Measurements from ENCODE around the gene BSN.

Gene BSN

GRCh38 chr3:49530701-49531100, 23.6 kb upstream of the BSN start:
- no peak overlapping the region for H3K9ac ChIP-seq (ENCODE audit: low read depth, low read length)
- no peaks in the 10 kb centered on the region for H3K9me3 ChIP-seq (ENCODE audit: control insufficient read depth, insufficient read depth, low read length)
- no peaks in the 10 kb centered on the region for H3K4me1 ChIP-seq (ENCODE audit: insufficient read depth, low read length)
- peaks cover 8% of the 10 kb centered on the region; the same call in 1 of the 2 replicates for H3K36me3 ChIP-seq (ENCODE audit: insufficient read depth, low read length)

- Histone ChIP-seq H3K9me3 (ENCODE audit: control insufficient read depth, insufficient read depth, low read length) (no peaks in the 10 kb centered on the region), H3K4me1 (ENCODE audit: insufficient read depth, low read length) (0 out of 2 replicates have a peak, but pooled peaks cover 4% of the 10 kb centered on the region), H3K9ac (ENCODE audit: low read depth, low read length) (no peak overlapping the region), H3K36me3 (ENCODE audit: insufficient read depth, low read length) (peaks cover 8% of the 10 kb centered on the region; the same call in 1 of the 2 replicates)
These were observed 23.1 kb upstream of the BSN start for GRCh38 chr3:49531218-49531617.

GRCh38 chr3:49531715-49532114, 22.6 kb upstream of the BSN start:
- Histone ChIP-seq H3K36me3 (ENCODE audit: insufficient read depth, low read length) (peaks cover 8% of the 10 kb centered on the region; the same call in 1 of the 2 replicates), H3K9me3 (ENCODE audit: control insufficient read depth, insufficient read depth, low read length) (no peaks in the 10 kb centered on the region), H3K4me1 (ENCODE audit: insufficient read depth, low read length) (peaks cover 9% of the 10 kb centered on the region; the same call in 1 of the 2 replicates), H3K9ac (ENCODE audit: low read depth, low read length) (no peak overlapping the region)

- peaks cover 8% of the 10 kb centered on the region; the same call in 1 of the 2 replicates for H3K36me3 ChIP-seq (ENCODE audit: insufficient read depth, low read length)
- H3K4me1 ChIP-seq (ENCODE audit: insufficient read depth, low read length) = peaks cover 10% of the 10 kb centered on the region; the same call in 1 of the 2 replicates
- no peak overlapping the region for H3K9ac ChIP-seq (ENCODE audit: low read depth, low read length)
- H3K9me3 ChIP-seq (ENCODE audit: control insufficient read depth, insufficient read depth, low read length) = no peaks in the 10 kb centered on the region
These were observed 21.2 kb upstream of the BSN start for GRCh38 chr3:49533031-49533430.

GRCh38 chr3:49533786-49534519, 20.3 kb upstream of the BSN start:
- peaks cover 8% of the 10 kb centered on the region; the same call in 1 of the 2 replicates for H3K36me3 ChIP-seq (ENCODE audit: insufficient read depth, low read length)
- H3K9me3 ChIP-seq (ENCODE audit: control insufficient read depth, insufficient read depth, low read length) = no peaks in the 10 kb centered on the region
- H3K9ac ChIP-seq (ENCODE audit: low read depth, low read length) = no peak overlapping the region

GRCh38 chr3:49534581-49535441, 19.5 kb upstream of the BSN start:
- Histone ChIP-seq H3K4me1 (ENCODE audit: insufficient read depth, low read length) (peaks cover 10% of the 10 kb centered on the region; the same call in 1 of the 2 replicates), H3K9me3 (ENCODE audit: control insufficient read depth, insufficient read depth, low read length) (no peaks in the 10 kb centered on the region), H3K9ac (ENCODE audit: low read depth, low read length) (no peak overlapping the region), H3K36me3 (ENCODE audit: insufficient read depth, low read length) (peaks cover 8% of the 10 kb centered on the region; the same call in 1 of the 2 replicates)

More at GRCh38 chr3:49533786-49534519, 20.3 kb upstream of the BSN start:
- H3K4me1 ChIP-seq (ENCODE audit: insufficient read depth, low read length) = peaks cover 10% of the 10 kb centered on the region; the same call in 1 of the 2 replicates

GRCh38 chr3:49535971-49536874, 18.1 kb upstream of the BSN start:
- Histone ChIP-seq H3K9me3 (ENCODE audit: control insufficient read depth, insufficient read depth, low read length) (no peaks in the 10 kb centered on the region), H3K9ac (ENCODE audit: low read depth, low read length) (no peak overlapping the region), H3K36me3 (ENCODE audit: insufficient read depth, low read length) (peaks cover 5% of the 10 kb centered on the region; the same call in 1 of the 2 replicates), H3K4me1 (ENCODE audit: insufficient read depth, low read length) (peaks cover 10% of the 10 kb centered on the region; the same call in 1 of the 2 replicates)

GRCh38 chr3:49536875-49537533, 17.3 kb upstream of the BSN start:
- Histone ChIP-seq H3K4me1 (ENCODE audit: insufficient read depth, low read length) (peaks cover 10% of the 10 kb centered on the region; the same call in 1 of the 2 replicates), H3K36me3 (ENCODE audit: insufficient read depth, low read length) (0 out of 2 replicates have a peak, but pooled peaks cover 1% of the 10 kb centered on the region), H3K9ac (ENCODE audit: low read depth, low read length) (no peak overlapping the region), H3K9me3 (ENCODE audit: control insufficient read depth, insufficient read depth, low read length) (no peaks in the 10 kb centered on the region)

- H3K9ac ChIP-seq (ENCODE audit: low read depth, low read length) = peak overlapping the region; percentile 62
- peaks cover 10% of the 10 kb centered on the region; the same call in 1 of the 2 replicates for H3K4me1 ChIP-seq (ENCODE audit: insufficient read depth, low read length)
- H3K9me3 ChIP-seq (ENCODE audit: control insufficient read depth, insufficient read depth, low read length) = no peaks in the 10 kb centered on the region; the same call in 1 of the 2 replicates
- H3K36me3 ChIP-seq (ENCODE audit: insufficient read depth, low read length) = no peaks in the 10 kb centered on the region
These were observed 14.4 kb upstream of the BSN start for GRCh38 chr3:49539659-49540560.

GRCh38 chr3:49552087-49552486, 2.2 kb upstream of the BSN start:
- Histone ChIP-seq H3K9me3 (ENCODE audit: control insufficient read depth, insufficient read depth, low read length) (no peaks in the 10 kb centered on the region), H3K9ac (ENCODE audit: low read depth, low read length) (no peak overlapping the region), H3K36me3 (ENCODE audit: insufficient read depth, low read length) (no peaks in the 10 kb centered on the region), H3K4me1 (ENCODE audit: insufficient read depth, low read length) (peaks cover 9% of the 10 kb centered on the region)

GRCh38 chr3:49553324-49553691, 969 bp upstream of the BSN start:
- Histone ChIP-seq H3K36me3 (ENCODE audit: insufficient read depth, low read length) (no peaks in the 10 kb centered on the region), H3K4me1 (ENCODE audit: insufficient read depth, low read length) (peaks cover 9% of the 10 kb centered on the region; the same call in 1 of the 2 replicates), H3K9ac (ENCODE audit: low read depth, low read length) (peak overlapping the region; percentile 84), H3K9me3 (ENCODE audit: control insufficient read depth, insufficient read depth, low read length) (no peaks in the 10 kb centered on the region)

GRCh38 chr3:49554633-49555265, 472 bp downstream of the BSN start:
- H3K9me3 ChIP-seq (ENCODE audit: control insufficient read depth, insufficient read depth, low read length) = no peaks in the 10 kb centered on the region
- peak overlapping the region; percentile 59; the same call in 1 of the 2 replicates for H3K9ac ChIP-seq (ENCODE audit: low read depth, low read length)

More at GRCh38 chr3:49554633-49555265, 472 bp downstream of the BSN start:
- H3K4me1 ChIP-seq (ENCODE audit: insufficient read depth, low read length) = peaks cover 9% of the 10 kb centered on the region; the same call in 1 of the 2 replicates
- H3K36me3 ChIP-seq (ENCODE audit: insufficient read depth, low read length) = no peaks in the 10 kb centered on the region

Data from ES-I3 (cell line).